Loucy (cell line): Measurements from ENCODE around the gene SRPRB.

Experiments used
- CTCF ChIP-seq: fragments of 200-600 bp; sonication (generic); conservative IDR thresholded peaks from 2 replicates; pipeline ENCODE4 v1.5.1; 2014; ENCODE audit warnings: mild to moderate bottlenecking, antibody characterized with exemption, low read length
- EZH2phosphoT487 ChIP-seq: fragments of 200-600 bp; IDR thresholded peaks from 2 replicates; pipeline ENCODE4 v1.6.1; 2018; ENCODE audit warnings: antibody characterized with exemption, mild to moderate bottlenecking, moderate library complexity, borderline replicate concordance

- TF ChIP-seq CTCF = no peak
- no peak for TF ChIP-seq EZH2phosphoT487
Observed at GRCh38 chr3:133830071-133830470, 24.5 kb downstream of the SRPRB start.
